ENCODE measurements around the gene SMARCAL1.

DNA sequence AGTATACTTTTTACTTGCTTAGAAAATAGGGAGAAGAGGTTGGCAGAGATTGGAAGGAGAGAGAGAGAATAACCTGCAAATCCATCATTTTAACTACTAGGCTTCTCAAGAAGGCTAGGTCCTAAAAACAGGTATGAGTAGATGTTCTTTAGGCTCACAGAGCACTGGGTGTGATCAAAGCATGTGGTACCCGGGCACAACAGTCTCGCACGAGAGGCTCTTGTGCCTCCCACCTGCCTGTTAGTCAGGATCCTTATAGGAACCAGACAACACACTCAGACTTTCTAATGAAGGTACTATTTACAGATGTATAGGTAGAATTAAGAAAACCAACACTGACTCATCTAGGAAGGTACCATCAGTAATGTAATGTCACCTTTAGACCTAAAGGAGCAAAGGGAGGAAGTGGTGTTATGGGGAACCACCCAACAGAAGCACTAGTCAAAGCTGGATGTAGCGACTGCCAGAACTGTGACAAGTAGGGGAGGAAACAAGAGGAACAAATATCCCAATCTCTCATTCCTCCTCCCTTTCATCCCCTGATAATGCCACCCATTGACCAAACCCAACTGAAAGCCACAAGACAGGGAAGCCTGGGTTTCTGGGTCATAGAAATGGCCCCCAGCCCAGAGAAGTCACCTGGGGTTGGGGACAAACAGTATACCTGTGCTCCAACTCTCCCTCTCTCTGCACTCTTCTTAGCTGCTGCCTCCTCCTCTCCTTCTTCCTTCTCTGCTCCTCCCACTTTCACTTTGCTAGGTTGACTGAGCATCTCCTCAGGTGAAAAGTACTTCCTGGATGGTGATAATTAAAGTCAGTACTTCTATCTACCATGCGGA lies 24.0 kb upstream of the SMARCAL1 start:
- TF ChIP-seq, protein P1, sequence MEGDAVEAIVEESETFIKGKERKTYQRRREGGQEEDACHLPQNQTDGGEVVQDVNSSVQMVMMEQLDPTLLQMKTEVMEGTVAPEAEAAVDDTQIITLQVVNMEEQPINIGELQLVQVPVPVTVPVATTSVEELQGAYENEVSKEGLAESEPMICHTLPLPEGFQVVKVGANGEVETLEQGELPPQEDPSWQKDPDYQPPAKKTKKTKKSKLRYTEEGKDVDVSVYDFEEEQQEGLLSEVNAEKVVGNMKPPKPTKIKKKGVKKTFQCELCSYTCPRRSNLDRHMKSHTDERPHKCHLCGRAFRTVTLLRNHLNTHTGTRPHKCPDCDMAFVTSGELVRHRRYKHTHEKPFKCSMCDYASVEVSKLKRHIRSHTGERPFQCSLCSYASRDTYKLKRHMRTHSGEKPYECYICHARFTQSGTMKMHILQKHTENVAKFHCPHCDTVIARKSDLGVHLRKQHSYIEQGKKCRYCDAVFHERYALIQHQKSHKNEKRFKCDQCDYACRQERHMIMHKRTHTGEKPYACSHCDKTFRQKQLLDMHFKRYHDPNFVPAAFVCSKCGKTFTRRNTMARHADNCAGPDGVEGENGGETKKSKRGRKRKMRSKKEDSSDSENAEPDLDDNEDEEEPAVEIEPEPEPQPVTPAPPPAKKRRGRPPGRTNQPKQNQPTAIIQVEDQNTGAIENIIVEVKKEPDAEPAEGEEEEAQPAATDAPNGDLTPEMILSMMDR (IDR thresholded peaks at IDR 0.05), result no peak
- TF ChIP-seq POLR2A (IDR thresholded peaks at IDR 0.05), result no peak
